HepG2 (cell line): ENCODE results near the gene TSR1. TPM values are rescaled to one million over a fixed set of nuclear protein-coding genes. Genes with fewer than 3 reads are reported as not detected.

ENCODE experiments used
- ATAC-seq: fragments of 200-7000 bp; cut with Tn5 transposase; 3 replicates; pipeline ENCODE4 v1.9.1; 2020; ENCODE audit warnings: mild to moderate bottlenecking, moderate library complexity
- BruUV-seq: library from RNA; stranded (reverse); fragments of 400-500 nt; replicated peaks from 2 replicates; lab custom pipeline; 2021; lab: Mats Ljungman, UMichigan
- CTCF ChIA-PET: fragments of 300-600 bp; formaldehyde crosslinking; extraction: SDS; loops from one replicate; lab custom pipeline; 2021; ENCODE audit warnings: low total read pairs, inconsistent platforms, low intra/inter-chr PET ratio; lab: Yijun Ruan, JAX
- POLR2A ChIA-PET: fragments of 350-600 bp; sonication (Branson Sonifier 250); formaldehyde crosslinking; loops from one replicate; lab custom pipeline; 2020; ENCODE audit warnings: antibody characterized with exemption, inconsistent platforms; lab: Yijun Ruan, JAX
- DNase-seq: peaks from one replicate; pipeline ENCODE4 v3.0.0-alpha.2; 2015; ENCODE audit warnings: low spot score
- FAIRE-seq: peaks from 3 replicates; lab custom pipeline; 2011; peaks lifted over from hg19 to GRCh38; lab: Jason Lieb, UNC
- H2AFZ ChIP-seq: one replicate; pipeline ENCODE4 v1.6.1; 2011; ENCODE audit warnings: low read length, inconsistent platforms
- H3K27ac ChIP-seq: fragments of 300-600 bp; 3 replicates; pipeline ENCODE4 v1.8.0; 2011; ENCODE audit warnings: mixed run types, mild to moderate bottlenecking, mixed read lengths, low read length, inconsistent platforms; ENCODE audit not compliant: insufficient read depth; ENCODE audit errors: extremely low read length
- H3K27me3 ChIP-seq, 2 experiments: fragments of 200-600 bp in 1 of 2; 2 replicates in 1 of 2; 3 replicates in 1 of 2; pipeline versions ENCODE4 v1.6.0 to v1.8.0; 2011; ENCODE audit warnings: low read length in 2 of 2, mild to moderate bottlenecking in 2 of 2, moderate library complexity in 2 of 2, inconsistent platforms in 1 of 2; ENCODE audit not compliant: insufficient read depth in 2 of 2, control insufficient read depth in 1 of 2
- H3K36me3 ChIP-seq, 2 experiments: fragments of 200-600 bp in 1 of 2; replicated peaks in 1 of 2; 2 replicates in 1 of 2; 3 replicates in 1 of 2; pipeline versions ENCODE4 v1.5.1 to v1.8.0; 2011; ENCODE audit warnings: low read length in 2 of 2, inconsistent platforms in 1 of 2; ENCODE audit not compliant: insufficient read depth in 2 of 2, control insufficient read depth in 1 of 2
- H3K4me1 ChIP-seq: 2 replicates; pipeline ENCODE4 v1.5.1; 2012; ENCODE audit warnings: low read length, inconsistent platforms; ENCODE audit not compliant: insufficient read depth
- H3K4me2 ChIP-seq: 2 replicates; pipeline ENCODE4 v1.6.0; 2011; ENCODE audit warnings: low read depth, low read length, inconsistent platforms
- H3K4me3 ChIP-seq, 3 experiments: fragments of 200-600 bp in 1 of 3; sonication (generic), shearing (Covaris generic) in 1 of 3; replicated peaks in 1 of 3; 2 replicates each; pipeline ENCODE4 v1.5.1; 2011 to 2016; ENCODE audit warnings: low read length in 3 of 3, inconsistent platforms in 2 of 3, low read depth in 2 of 3, mild to moderate bottlenecking in 2 of 3, control low read depth in 1 of 3, mixed read lengths in 1 of 3; ENCODE audit not compliant: insufficient read depth in 1 of 3
- H3K79me2 ChIP-seq: one replicate; pipeline ENCODE4 v1.6.1; 2011; ENCODE audit warnings: low read length, inconsistent platforms; ENCODE audit not compliant: insufficient read depth
- H3K9ac ChIP-seq: 2 replicates; pipeline ENCODE4 v1.6.0; 2011; ENCODE audit warnings: mild to moderate bottlenecking, low read depth, low read length, inconsistent platforms; ENCODE audit not compliant: insufficient read depth
- H3K9me3 ChIP-seq: 2 replicates; pipeline ENCODE4 v1.5.1; 2012; ENCODE audit warnings: mild to moderate bottlenecking, low read length
- H4K20me1 ChIP-seq: 2 replicates; pipeline ENCODE4 v1.6.0; 2011; ENCODE audit warnings: inconsistent platforms, mild to moderate bottlenecking, low read length, moderate library complexity; ENCODE audit not compliant: insufficient read depth
- EED ChIP-seq: sonication (generic); formaldehyde crosslinking; IDR thresholded peaks from 2 replicates; pipeline ENCODE4 v1.5.0; 2020; ENCODE audit warnings: mild to moderate bottlenecking, missing genetic modification reagents
- MAFK ChIP-seq, 2 experiments: IDR thresholded peaks in 1 of 2; conservative IDR thresholded peaks in 1 of 2; 2 replicates each; pipeline ENCODE4 v1.6.1; 2011; ENCODE audit warnings: improper control_type of control experiment in 2 of 2, low read length in 2 of 2
- NR2F6 ChIP-seq, 2 experiments: IDR thresholded peaks; 2 replicates each; pipeline ENCODE4 v1.6.1; 2016; ENCODE audit warnings: antibody characterized with exemption in 1 of 2, mild to moderate bottlenecking in 1 of 2
- SMYD3 ChIP-seq: sonication (generic); formaldehyde crosslinking; IDR thresholded peaks from 2 replicates; pipeline ENCODE4 v1.8.1; 2023; ENCODE audit warnings: mild to moderate bottlenecking, missing genetic modification reagents
- TAF15 ChIP-seq: fragments of 200-400 bp; formaldehyde crosslinking; IDR thresholded peaks from one replicate; pipeline ENCODE4 v1.6.1; 2018; ENCODE audit warnings: mild to moderate bottlenecking, low read depth, low read length; ENCODE audit not compliant: poor library complexity, severe bottlenecking
- WGBS: methylation state at CpG from one replicate; pipeline ENCODE4 v1.1.6; 2017; ENCODE audit warnings: low lambda C conversion rate; 5-methylcytosine and 5-hydroxymethylcytosine counted together
- in situ Hi-C: cut with HindIII; loops from 2 replicates; pipeline ENCODE4 v1.10.0; 2017; ENCODE audit warnings: low pct_unique_long_range_greater_than_20kb; ENCODE audit not compliant: extremely low pct_ligation_motif_present
- intact Hi-C: fragments of 100-400 bp; cut with micrococcal nuclease; formaldehyde crosslinking; loops from one replicate; pipeline ENCODE4 v1.10.0; 2022; ENCODE audit not compliant: unreplicated experiment
- polyA plus RNA-seq, 8 experiments: library from polyadenylated mRNA; depleted of rRNA in 3 of 8; stranded (reverse) in 7 of 8; unstranded in 1 of 8; fragments of >200 nt; fragmentation: Illumina TruSeq in 4 of 8; extraction: Trizol in 4 of 8; gene quantifications; 2 replicates each; pipeline versions ENCODE4 v1.2.1 to v1.2.3, GENCODE V29; 2011 to 2016; ENCODE audit warnings: low read depth in 4 of 8, missing spikeins in 1 of 8, mixed read lengths in 1 of 8; ENCODE audit not compliant: insufficient read depth in 1 of 8
- total RNA-seq, 5 experiments: library from RNA; depleted of rRNA; stranded (reverse); fragments of >200 nt; fragmentation: Illumina TruSeq; extraction: Trizol; gene quantifications; 2 replicates each; pipeline ENCODE4 v1.2.3, GENCODE V29; 2016; ENCODE audit warnings: low read depth in 1 of 5
- TF ChIP-seq, protein P1 (sequence below), 2 experiments: fragments of 450-650 bp in 1 of 2; sonication (generic) in 1 of 2; formaldehyde crosslinking in 1 of 2; IDR thresholded peaks; 2 replicates each; pipeline versions ENCODE4 v1.6.1 to v1.8.0; 2016 to 2022; ENCODE audit warnings: antibody characterized with exemption in 1 of 2, mild to moderate bottlenecking in 1 of 2, missing genetic modification reagents in 1 of 2
- TF ChIP-seq, protein P2 (sequence below), 2 experiments: sonication (generic) in 1 of 2; formaldehyde crosslinking in 1 of 2; IDR thresholded peaks; 2 replicates each; pipeline versions ENCODE4 v1.5.1 to v1.6.1; 2011 to 2020; ENCODE audit warnings: borderline replicate concordance in 1 of 2, low read depth in 1 of 2, low read length in 1 of 2, mild to moderate bottlenecking in 1 of 2, missing genetic modification reagents in 1 of 2, moderate library complexity in 1 of 2
- TF ChIP-seq, protein P3 (sequence below): sonication (generic); formaldehyde crosslinking; IDR thresholded peaks from 2 replicates; pipeline ENCODE4 v1.4.0; 2020; ENCODE audit warnings: mild to moderate bottlenecking, missing genetic modification reagents

TSR1 gene
- total and polyA plus RNA-seq, 2 of the 13 experiments (the other 11 are each of a cell fraction or from before 2014, with no cell fraction given): 7.1 to 65.8 TPM

DNA sequence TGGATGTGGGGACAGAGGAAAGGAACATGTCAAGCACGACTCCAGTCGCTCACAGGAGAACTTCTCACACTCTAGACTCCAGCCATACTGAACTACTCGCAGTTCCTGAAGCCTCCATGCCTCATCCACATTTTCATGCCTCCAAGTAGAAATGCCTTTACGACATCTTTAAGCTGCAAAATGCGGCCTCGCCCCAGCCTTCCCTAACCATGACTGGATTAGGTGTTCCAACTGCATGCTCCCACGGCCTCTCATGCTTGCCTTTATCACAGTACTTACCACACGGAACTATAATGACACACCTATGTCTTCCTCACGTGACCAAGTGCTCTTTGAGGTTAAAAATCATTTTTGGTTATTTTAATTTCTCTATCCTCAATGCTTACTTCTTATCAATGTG, 56.5 kb downstream of the TSR1 start (continued):
- TF ChIP-seq, protein P1, sequence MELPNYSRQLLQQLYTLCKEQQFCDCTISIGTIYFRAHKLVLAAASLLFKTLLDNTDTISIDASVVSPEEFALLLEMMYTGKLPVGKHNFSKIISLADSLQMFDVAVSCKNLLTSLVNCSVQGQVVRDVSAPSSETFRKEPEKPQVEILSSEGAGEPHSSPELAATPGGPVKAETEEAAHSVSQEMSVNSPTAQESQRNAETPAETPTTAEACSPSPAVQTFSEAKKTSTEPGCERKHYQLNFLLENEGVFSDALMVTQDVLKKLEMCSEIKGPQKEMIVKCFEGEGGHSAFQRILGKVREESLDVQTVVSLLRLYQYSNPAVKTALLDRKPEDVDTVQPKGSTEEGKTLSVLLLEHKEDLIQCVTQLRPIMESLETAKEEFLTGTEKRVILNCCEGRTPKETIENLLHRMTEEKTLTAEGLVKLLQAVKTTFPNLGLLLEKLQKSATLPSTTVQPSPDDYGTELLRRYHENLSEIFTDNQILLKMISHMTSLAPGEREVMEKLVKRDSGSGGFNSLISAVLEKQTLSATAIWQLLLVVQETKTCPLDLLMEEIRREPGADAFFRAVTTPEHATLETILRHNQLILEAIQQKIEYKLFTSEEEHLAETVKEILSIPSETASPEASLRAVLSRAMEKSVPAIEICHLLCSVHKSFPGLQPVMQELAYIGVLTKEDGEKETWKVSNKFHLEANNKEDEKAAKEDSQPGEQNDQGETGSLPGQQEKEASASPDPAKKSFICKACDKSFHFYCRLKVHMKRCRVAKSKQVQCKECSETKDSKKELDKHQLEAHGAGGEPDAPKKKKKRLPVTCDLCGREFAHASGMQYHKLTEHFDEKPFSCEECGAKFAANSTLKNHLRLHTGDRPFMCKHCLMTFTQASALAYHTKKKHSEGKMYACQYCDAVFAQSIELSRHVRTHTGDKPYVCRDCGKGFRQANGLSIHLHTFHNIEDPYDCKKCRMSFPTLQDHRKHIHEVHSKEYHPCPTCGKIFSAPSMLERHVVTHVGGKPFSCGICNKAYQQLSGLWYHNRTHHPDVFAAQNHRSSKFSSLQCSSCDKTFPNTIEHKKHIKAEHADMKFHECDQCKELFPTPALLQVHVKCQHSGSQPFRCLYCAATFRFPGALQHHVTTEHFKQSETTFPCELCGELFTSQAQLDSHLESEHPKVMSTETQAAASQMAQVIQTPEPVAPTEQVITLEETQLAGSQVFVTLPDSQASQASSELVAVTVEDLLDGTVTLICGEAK (IDR thresholded peaks at IDR 0.05): no peak
- TF ChIP-seq, protein P1 (CRISPR knock-in tag; IDR thresholded peaks at IDR 0.05): no peak

DNA sequence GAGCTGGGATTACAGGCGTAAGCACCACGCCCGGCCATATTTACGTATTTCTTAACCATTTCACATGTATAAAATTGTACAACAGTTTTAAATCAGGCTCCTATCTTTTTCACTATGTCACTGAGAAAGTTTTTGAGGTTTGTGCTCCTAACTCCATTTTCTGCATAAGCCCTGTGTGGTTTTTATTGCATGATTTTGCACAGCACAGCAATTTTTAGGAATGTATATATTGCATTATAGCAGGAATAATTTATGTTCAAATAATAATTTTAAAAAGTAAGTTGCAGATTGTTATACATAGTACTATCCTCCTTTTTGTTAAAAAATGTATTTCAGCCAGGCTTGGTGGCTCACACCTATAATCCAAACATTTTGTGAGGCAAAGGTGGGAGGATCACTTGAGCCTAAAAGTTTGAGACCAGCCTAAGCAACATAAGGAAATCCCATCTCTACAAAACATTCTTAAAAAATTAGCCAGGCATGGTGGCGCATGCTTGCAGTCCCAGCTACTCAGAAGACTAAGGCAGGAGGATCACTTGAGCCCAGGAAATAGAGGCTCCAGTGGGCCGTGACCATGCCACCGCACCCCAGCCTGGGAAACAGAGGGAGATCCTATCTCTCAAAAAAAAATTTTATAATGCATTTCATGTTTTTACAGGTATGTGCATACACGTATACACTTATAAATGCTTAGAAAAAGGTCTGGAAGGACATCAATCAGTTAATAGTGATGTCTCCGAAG, 58.7 kb downstream of the TSR1 start:
- ChIA-PET CTCF (no interaction called here), POLR2A (no interaction called here)
- Histone ChIP-seq H3K4me2 (no peak overlapping the region), H3K27ac (no peak overlapping the region), H3K27me3 (no peaks in the 10 kb centered on the region), H3K36me3 (peaks cover 18 to 43% of the 10 kb centered on the region in 2 experiments), H3K4me3 (no peak overlapping the region), H2AFZ (no peak overlapping the region), H3K9me3 (no peaks in the 10 kb centered on the region), H3K79me2 (no peaks in the 10 kb centered on the region), H3K4me1 (no peaks in the 10 kb centered on the region), H3K9ac (no peak overlapping the region), H4K20me1 (no peaks in the 10 kb centered on the region; the same call in 1 of the 2 replicates)
- DNase-seq: no peak
- intact Hi-C loops (no loop called here), in situ Hi-C loops (no loop called here)
- BruUV-seq: no TSS peak
- FAIRE-seq: no peak
- ATAC-seq: no peak
- 95% methylated on average over 9 of the region's 9 CpGs for WGBS
- TF ChIP-seq, protein P2, sequence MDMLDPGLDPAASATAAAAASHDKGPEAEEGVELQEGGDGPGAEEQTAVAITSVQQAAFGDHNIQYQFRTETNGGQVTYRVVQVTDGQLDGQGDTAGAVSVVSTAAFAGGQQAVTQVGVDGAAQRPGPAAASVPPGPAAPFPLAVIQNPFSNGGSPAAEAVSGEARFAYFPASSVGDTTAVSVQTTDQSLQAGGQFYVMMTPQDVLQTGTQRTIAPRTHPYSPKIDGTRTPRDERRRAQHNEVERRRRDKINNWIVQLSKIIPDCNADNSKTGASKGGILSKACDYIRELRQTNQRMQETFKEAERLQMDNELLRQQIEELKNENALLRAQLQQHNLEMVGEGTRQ (IDR thresholded peaks at IDR 0.05; ENCODE audit: low read depth, low read length): no peak
- TF ChIP-seq, protein P2 (CRISPR knock-in tag; IDR thresholded peaks at IDR 0.05; ENCODE audit: borderline replicate concordance): no peak
- TF ChIP-seq TAF15 (no peak), EED (CRISPR knock-in tag) (no peak), SMYD3 (CRISPR knock-in tag) (no peak), MAFK (conservative IDR thresholded peaks at IDR 0.05 in 1 of 2, IDR thresholded peaks at IDR 0.05 in 1 of 2; ENCODE audit: low read length in 2 of 2) (peak; percentile 61 to 84; a peak in 3 of 4 replicates), NR2F6 (IDR thresholded peaks at IDR 0.05) (no peak), NR2F6 (CRISPR knock-in tag; IDR thresholded peaks at IDR 0.05) (no peak)
- TF ChIP-seq, protein P3, sequence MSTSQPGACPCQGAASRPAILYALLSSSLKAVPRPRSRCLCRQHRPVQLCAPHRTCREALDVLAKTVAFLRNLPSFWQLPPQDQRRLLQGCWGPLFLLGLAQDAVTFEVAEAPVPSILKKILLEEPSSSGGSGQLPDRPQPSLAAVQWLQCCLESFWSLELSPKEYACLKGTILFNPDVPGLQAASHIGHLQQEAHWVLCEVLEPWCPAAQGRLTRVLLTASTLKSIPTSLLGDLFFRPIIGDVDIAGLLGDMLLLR (CRISPR knock-in tag): no peak
